Measurements from ENCODE around the gene SKI.
"Not testable (repeated sequence)": the region's sequence is repeated elsewhere in the genome, so short reads cannot be mapped to it uniquely, and the experiment has no call there.

SKI gene

GRCh38 chr1:2260917-2261316 is 32.8 kb downstream of the SKI start:
- TF ChIP-seq CTCF (conservative IDR thresholded peaks at IDR 0.05; ENCODE audit: low read length), result no peak
- DNase-seq (ENCODE audit: low read depth), result no peak
- H3K4me3 ChIP-seq (ENCODE audit: low read length), result no peak overlapping the region

DNA sequence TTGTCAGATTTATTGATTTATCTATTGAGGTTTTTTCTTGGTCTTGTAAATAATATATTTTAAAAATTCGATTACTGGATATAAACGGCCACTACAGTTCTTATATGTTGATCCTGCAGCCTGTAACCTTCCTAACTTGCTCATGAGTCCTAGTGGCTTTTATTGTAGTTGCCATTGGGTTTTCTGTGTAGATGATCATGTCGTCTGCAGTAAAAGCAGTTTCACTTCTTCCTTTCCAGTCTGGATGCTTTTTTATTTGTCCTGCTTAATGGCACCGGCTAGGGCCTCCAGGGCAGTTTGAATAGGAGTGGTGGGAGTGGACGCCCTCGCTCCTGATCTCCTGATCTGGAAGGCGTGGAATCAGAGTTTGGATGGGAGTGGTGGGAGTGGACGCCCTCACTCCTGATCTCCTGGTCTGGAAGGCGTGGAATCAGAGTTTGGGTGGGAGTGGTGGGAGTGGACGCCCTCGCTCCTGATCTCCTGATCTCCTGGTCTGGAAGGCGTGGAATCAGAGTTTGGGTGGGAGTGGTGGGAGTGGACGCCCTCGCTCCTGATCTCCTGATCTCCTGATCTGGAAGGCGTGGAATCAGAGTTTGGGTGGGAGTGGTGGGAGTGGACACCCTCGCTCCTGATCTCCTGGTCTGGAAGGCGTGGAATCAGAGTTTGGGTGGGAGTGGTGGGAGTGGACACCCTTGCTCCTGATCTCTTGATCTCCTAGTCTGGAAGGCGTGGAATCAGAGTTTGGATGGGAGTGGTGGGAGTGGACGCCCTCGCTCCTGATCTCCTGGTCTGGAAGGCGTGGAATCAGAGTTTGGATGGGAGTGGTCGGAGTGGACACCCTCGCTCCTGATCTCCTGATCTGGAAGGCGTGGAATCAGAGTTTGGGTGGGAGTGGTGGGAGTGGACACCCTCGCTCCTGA is 33.6 kb downstream of the SKI start:
- not testable (repeated sequence) for DNase-seq (ENCODE audit: low read depth)

DNA sequence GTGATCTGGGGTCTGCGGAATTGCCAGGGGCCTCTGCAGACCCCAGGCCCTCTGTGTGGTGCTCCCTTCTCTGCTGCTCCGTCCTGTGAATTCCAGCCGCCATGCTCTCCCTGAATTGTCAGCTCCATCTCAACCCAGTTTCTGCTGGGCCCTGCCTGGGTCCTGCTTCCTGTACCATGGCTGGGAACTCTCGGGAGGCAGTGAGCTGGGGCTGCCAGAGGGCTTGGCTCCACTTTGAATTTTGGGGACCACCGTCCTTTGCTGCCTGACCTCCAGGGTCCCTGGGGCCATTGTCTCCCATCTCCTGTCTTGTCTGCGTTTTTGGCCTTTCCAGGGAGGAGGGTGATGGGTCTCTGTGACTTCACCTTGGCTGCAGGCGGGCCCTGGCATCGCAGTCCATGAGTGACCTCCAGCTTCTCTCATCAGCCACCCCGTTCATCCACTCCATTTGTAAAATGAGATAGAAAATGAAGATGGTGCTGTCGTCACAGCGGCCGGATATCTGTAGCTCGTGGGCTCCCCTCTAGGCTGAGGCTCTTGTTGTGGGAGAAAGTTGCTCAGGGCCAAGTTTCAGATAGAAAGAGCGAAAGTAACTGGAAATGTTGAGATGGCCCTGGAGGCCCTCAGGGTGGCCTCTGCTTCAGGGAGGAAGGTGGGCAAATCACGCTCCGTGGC is 38.3 kb downstream of the SKI start:
- TF ChIP-seq CTCF (conservative IDR thresholded peaks at IDR 0.05; ENCODE audit: low read length), result no peak
- H3K4me3 ChIP-seq (ENCODE audit: low read length), result no peak overlapping the region
- no peak for DNase-seq (ENCODE audit: low read depth)

More for the DNA sequence above, 33.6 kb downstream of the SKI start:
- H3K4me3 ChIP-seq (ENCODE audit: low read length), result not testable (repeated sequence)

- no peak overlapping the region for H3K4me3 ChIP-seq (ENCODE audit: low read length)
- no peak for TF ChIP-seq CTCF (conservative IDR thresholded peaks at IDR 0.05; ENCODE audit: low read length)
- DNase-seq (ENCODE audit: low read depth), result no peak
Measured at GRCh38 chr1:2267051-2267830, 39.1 kb downstream of the SKI start.

- TF ChIP-seq CTCF (conservative IDR thresholded peaks at IDR 0.05; ENCODE audit: low read length), result no peak
- no peak overlapping the region for H3K4me3 ChIP-seq (ENCODE audit: low read length)
- no peak for DNase-seq (ENCODE audit: low read depth)
Measured at GRCh38 chr1:2267862-2268261, 39.7 kb downstream of the SKI start.

DNA sequence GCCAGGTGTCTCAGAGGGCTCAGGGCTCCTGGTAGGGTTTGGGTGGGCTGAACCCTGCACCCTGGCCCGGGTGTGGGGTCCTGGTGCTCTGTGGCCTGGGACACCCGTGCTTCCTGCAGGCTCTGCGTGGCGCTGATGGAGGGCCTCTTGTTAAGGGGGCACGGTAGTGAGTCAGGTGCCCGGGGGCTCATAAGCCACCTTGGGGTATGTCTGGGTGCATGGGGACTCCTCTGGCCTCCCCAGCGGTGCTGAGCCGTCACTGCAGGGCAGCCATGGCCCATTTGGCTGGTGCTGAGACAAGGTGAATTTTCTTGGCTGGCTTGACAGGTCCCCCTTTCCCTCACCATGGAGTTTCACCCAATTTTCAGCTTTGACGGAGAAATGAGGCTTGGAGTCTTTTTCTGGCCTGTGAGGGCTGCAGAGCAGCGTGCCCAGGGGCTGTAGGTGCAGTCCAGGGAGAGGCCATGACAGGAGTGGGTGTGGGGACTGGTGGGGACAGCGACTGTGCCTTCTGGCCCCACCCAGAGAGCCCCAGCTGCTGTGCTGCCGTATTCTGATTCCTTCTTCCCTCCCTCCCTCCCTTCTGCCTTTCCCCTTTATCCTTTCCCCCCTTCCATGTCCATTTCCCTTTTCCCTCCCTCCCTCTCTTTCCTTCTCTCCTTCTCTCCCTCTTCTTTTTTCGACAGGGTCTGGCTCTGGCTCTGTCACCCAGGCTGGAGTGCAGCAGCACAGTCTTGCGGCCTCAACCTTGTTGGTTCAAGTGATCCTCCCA is 40.4 kb downstream of the SKI start:
- no peak for TF ChIP-seq CTCF (conservative IDR thresholded peaks at IDR 0.05; ENCODE audit: low read length)
- DNase-seq (ENCODE audit: low read depth), result no peak
- no peak overlapping the region for H3K4me3 ChIP-seq (ENCODE audit: low read length)

Data from AG10803 (cell line).